T-cell (primary cell): ENCODE results near the gene GIT2. TPM values are rescaled to one million over a fixed set of nuclear protein-coding genes. Genes with fewer than 3 reads are reported as not detected.
"Not testable (repeated sequence)": the region's sequence is repeated elsewhere in the genome, so short reads cannot be mapped to it uniquely, and the experiment has no call there.

Experiments used
- ATAC-seq, 4 experiments: fragments of 200-7000 bp in 3 of 4; fragments of 150-1000 bp in 1 of 4; cut with Tn5 transposase; replicated peaks in 1 of 4; 1 replicate in 3 of 4; 2 replicates in 1 of 4; pipeline ENCODE4 v1.10.0; 2021; ENCODE audit warnings: moderate library complexity in 3 of 4, mild to moderate bottlenecking in 2 of 4, moderate number of reproducible peaks in 1 of 4
- CTCF ChIA-PET, 2 donors: fragments of 300-600 bp; sonication (Branson Sonifier 250); formaldehyde crosslinking; loops; one replicate each; lab custom pipeline; 2022; ENCODE audit warnings: antibody characterized with exemption in 2 of 2; lab: Charles Lee
- POLR2A ChIA-PET, 2 donors: fragments of 300-600 bp; sonication (Branson Sonifier 250); formaldehyde crosslinking; loops; one replicate each; lab custom pipeline; 2022; ENCODE audit warnings: antibody characterized with exemption in 2 of 2; lab: Charles Lee
- DNase-seq, 35 experiments: peaks; one replicate each; pipeline versions ENCODE4 v3.0.0 to v3.0.0-alpha.2; 2013 to 2023
- H3K27ac ChIP-seq: one replicate; pipeline ENCODE4 v1.5.1; 2013; ENCODE audit warnings: low read length
- H3K27me3 ChIP-seq, 2 experiments: replicated peaks in 1 of 2; 1 replicate in 1 of 2; 2 replicates in 1 of 2; pipeline versions ENCODE4 v1.6.1 to v1.7.0; 2013; ENCODE audit warnings: low read length in 1 of 2, mixed read lengths in 1 of 2; ENCODE audit not compliant: control insufficient read depth in 2 of 2, insufficient read depth in 2 of 2; ENCODE audit errors: extremely low read depth in 1 of 2
- H3K36me3 ChIP-seq, 2 donors: 1 replicate in 1 of 2; 2 replicates in 1 of 2; pipeline versions ENCODE4 v1.6.1 to v1.7.0; 2013; ENCODE audit warnings: low read length in 1 of 2; ENCODE audit not compliant: control insufficient read depth in 2 of 2, insufficient read depth in 1 of 2; ENCODE audit errors: extremely low read depth in 1 of 2
- H3K4me1 ChIP-seq, 2 experiments: 1 replicate in 1 of 2; 2 replicates in 1 of 2; pipeline versions ENCODE4 v1.6.1 to v1.7.0; 2013; ENCODE audit warnings: low read length in 2 of 2, mixed read lengths in 1 of 2; ENCODE audit not compliant: insufficient read depth in 2 of 2, control insufficient read depth in 1 of 2; ENCODE audit errors: extremely low read depth in 1 of 2
- H3K4me3 ChIP-seq, 2 donors: 1 replicate in 1 of 2; 2 replicates in 1 of 2; pipeline versions ENCODE4 v1.5.1 to v1.7.0; 2013; ENCODE audit warnings: mild to moderate bottlenecking in 2 of 2, low read length in 1 of 2, moderate library complexity in 1 of 2; ENCODE audit not compliant: control insufficient read depth in 1 of 2; ENCODE audit errors: extremely low read depth in 1 of 2
- H3K9me3 ChIP-seq: 2 replicates; pipeline ENCODE4 v1.7.0; 2013
- H3K27ac Mint-ChIP-seq, 2 donors: one replicate each; pipeline ENCODE4 v1.8.0; 2020 to 2021; ENCODE audit warnings: mild to moderate bottlenecking in 2 of 2, mixed read lengths in 2 of 2
- H3K27me3 Mint-ChIP-seq, 2 donors: one replicate each; pipeline ENCODE4 v1.8.0; 2021 to 2022; ENCODE audit warnings: mixed read lengths in 2 of 2
- H3K36me3 Mint-ChIP-seq: one replicate; pipeline ENCODE4 v1.8.0; 2021; ENCODE audit warnings: mixed read lengths
- H3K4me1 Mint-ChIP-seq, 3 donors: one replicate each; pipeline ENCODE4 v1.8.0; 2020 to 2022; ENCODE audit warnings: mixed read lengths in 3 of 3, mild to moderate bottlenecking in 1 of 3
- H3K4me3 Mint-ChIP-seq, 3 donors: one replicate each; pipeline ENCODE4 v1.8.0; 2020 to 2022; ENCODE audit warnings: mild to moderate bottlenecking in 3 of 3, mixed read lengths in 3 of 3, moderate library complexity in 3 of 3
- H3K9me3 Mint-ChIP-seq, 3 donors: one replicate each; pipeline ENCODE4 v1.8.0; 2020 to 2022; ENCODE audit warnings: mixed read lengths in 3 of 3
- WGBS: methylation state at CpG from one replicate; pipeline ENCODE4 v1.1.5; 2013; ENCODE audit warnings: missing lambda C conversion rate; ENCODE audit not compliant: insufficient coverage; 5-methylcytosine and 5-hydroxymethylcytosine counted together
- total RNA-seq, 35 experiments: library from RNA in 6 of 35; stranded (reverse) in 6 of 35; fragments of 120-200 nt in 1 of 35; gene quantifications; one replicate each; pipeline versions ENCODE4 v1.2.1 to v1.2.4 and lab custom pipeline; 2013 to 2026

The GIT2 gene
- total RNA-seq, 5 donors from 2014 or later (not counting 1 experiment from before 2014, with no cell fraction given), result 96.7 to 132 (median 108) TPM

- POLR2A ChIA-PET, H3K4me3 ChIP-seq, DNase-seq, H3K9me3 ChIP-seq, H3K27me3 Mint-ChIP-seq, CTCF ChIA-PET, H3K4me3 Mint-ChIP-seq, ATAC-seq, H3K9me3 Mint-ChIP-seq, H3K27me3 ChIP-seq: not testable (repeated sequence)
- Histone ChIP-seq H3K36me3 (peaks cover 2 to 20% of the 10 kb centered on the region in 2 donors), H3K27ac (peak overlapping the region; percentile 18), H3K4me1 (peaks cover 0 to 34% of the 10 kb centered on the region in 2 experiments)
- H3K36me3 Mint-ChIP-seq, result peaks cover 26% of the 10 kb centered on the region
- peaks cover 77 to 85% (median 79%) of the 10 kb centered on the region in 3 donors for H3K4me1 Mint-ChIP-seq
- 59% methylated on average over 3 of the region's 15 CpGs for WGBS
- H3K27ac Mint-ChIP-seq, result peak overlapping the region in 1 of 2 donors; percentile 57
Observed at GRCh38 chr12:110008681-110009398, 12.7 kb upstream of the GIT2 start.

- CTCF ChIA-PET, result no interaction called here
- no peak overlapping the region for H3K27ac ChIP-seq
- Mint-ChIP-seq H3K4me1 (peaks cover 86 to 91% (median 87%) of the 10 kb centered on the region in 3 donors), H3K27ac (peak overlapping the region; percentile 39 to 51), H3K36me3 (peaks cover 24% of the 10 kb centered on the region), H3K4me3 (no peak overlapping the region), H3K27me3 (no peaks in the 10 kb centered on the region), H3K9me3 (no peaks in the 10 kb centered on the region)
- POLR2A ChIA-PET, result no interaction called here
- H3K36me3 ChIP-seq, result peaks cover 2 to 11% of the 10 kb centered on the region in 2 donors
- H3K4me3 ChIP-seq, result no peak overlapping the region
- ATAC-seq (no peak), DNase-seq (no peak)
- no peaks in the 10 kb centered on the region for H3K27me3 ChIP-seq
- peaks cover 0 to 44% of the 10 kb centered on the region in 2 experiments for H3K4me1 ChIP-seq
- H3K9me3 ChIP-seq, result no peaks in the 10 kb centered on the region
Observed at GRCh38 chr12:110007881-110008280, 11.7 kb upstream of the GIT2 start.

GRCh38 chr12:110006115-110006514 is 9.9 kb upstream of the GIT2 start:
- Mint-ChIP-seq H3K4me1 (peaks cover 78 to 91% (median 84%) of the 10 kb centered on the region in 3 donors), H3K27ac (peak overlapping the region; percentile 82 to 90), H3K9me3 (no peaks in the 10 kb centered on the region), H3K4me3 (no peak overlapping the region), H3K36me3 (peaks cover 15% of the 10 kb centered on the region), H3K27me3 (no peaks in the 10 kb centered on the region)
- Histone ChIP-seq H3K4me3 (no peak overlapping the region), H3K9me3 (no peaks in the 10 kb centered on the region), H3K27me3 (no peaks in the 10 kb centered on the region), H3K4me1 (peaks cover 0 to 53% of the 10 kb centered on the region in 2 experiments), H3K27ac (no peak overlapping the region), H3K36me3 (peaks cover 2 to 3% of the 10 kb centered on the region in 2 donors)
- ATAC-seq (no peak), DNase-seq (no peak)
- CTCF ChIA-PET, result interaction anchor here in 1 of 2 donors (0.7 kb wide), 1 partner anchor 772 kb away, joined by 4 read pairs; no protein-coding TSS in a partner anchor
- POLR2A ChIA-PET, result no interaction called here
- no CpG with 5 or more reads among the region's 4 CpGs for WGBS

GRCh38 chr12:110005319-110005973 is 9.3 kb upstream of the GIT2 start:
- Mint-ChIP-seq H3K27ac (peak overlapping the region; percentile 82 to 90), H3K36me3 (peaks cover 15% of the 10 kb centered on the region), H3K4me3 (peak overlapping the region; percentile 38 to 64 (median 59)), H3K9me3 (no peaks in the 10 kb centered on the region), H3K27me3 (no peaks in the 10 kb centered on the region), H3K4me1 (peaks cover 78 to 90% (median 84%) of the 10 kb centered on the region in 3 donors)
- peak overlapping the region; percentile 58 for H3K27ac ChIP-seq
- ChIA-PET POLR2A (no interaction called here), CTCF (interaction anchor here in 1 of 2 donors (0.5 to 0.6 kb wide), 2 partner anchors 10 to 18 kb away, joined by 3 read pairs; no protein-coding TSS in a partner anchor)
- ATAC-seq (peak; percentile 57 to 65 (median 61)), DNase-seq (peak in 2 of 35 experiments; percentile 3 to 30)
- H3K9me3 ChIP-seq, result no peaks in the 10 kb centered on the region
- peak overlapping the region in 1 of 2 donors; percentile 5 for H3K4me3 ChIP-seq
- WGBS, result 35% methylated on average over 4 of the region's 7 CpGs
- H3K36me3 ChIP-seq, result peaks cover 0 to 2% of the 10 kb centered on the region in 2 donors
- H3K27me3 ChIP-seq, result no peaks in the 10 kb centered on the region
- H3K4me1 ChIP-seq, result peaks cover 0 to 53% of the 10 kb centered on the region in 2 experiments

- H3K4me1 Mint-ChIP-seq, result peaks cover 77 to 89% (median 81%) of the 10 kb centered on the region in 3 donors
- peak overlapping the region; percentile 87 to 90 for H3K27ac Mint-ChIP-seq
- H3K27me3 ChIP-seq, result no peaks in the 10 kb centered on the region
- H3K27me3 Mint-ChIP-seq, result no peaks in the 10 kb centered on the region
- no peaks in the 10 kb centered on the region for H3K9me3 ChIP-seq
- peaks cover 0 to 2% of the 10 kb centered on the region in 2 donors for H3K36me3 ChIP-seq
- no peak overlapping the region for H3K4me3 ChIP-seq
- ChIA-PET POLR2A (interaction anchor here (0.6 to 0.7 kb wide), 3 partner anchors 8 to 471 kb away, joined by 3 to 5 read pairs (median 4); no protein-coding TSS in a partner anchor), CTCF (interaction anchor here in 1 of 2 donors (0.5 to 0.6 kb wide), 5 partner anchors 11 to 559 kb away, joined by 3 to 4 read pairs (median 3); no protein-coding TSS in a partner anchor)
- H3K9me3 Mint-ChIP-seq, result no peaks in the 10 kb centered on the region
- H3K4me3 Mint-ChIP-seq, result peak overlapping the region; percentile 15 to 43 (median 28)
- DNase-seq (peak in 1 of 35 experiments; percentile 41), ATAC-seq (peak; percentile 36 to 81 (median 47))
- H3K27ac ChIP-seq, result peak overlapping the region; percentile 58
- no CpG with 5 or more reads among the region's 4 CpGs for WGBS
- H3K36me3 Mint-ChIP-seq, result peaks cover 15% of the 10 kb centered on the region
- peaks cover 3 to 58% of the 10 kb centered on the region in 2 experiments for H3K4me1 ChIP-seq
Observed at GRCh38 chr12:110004598-110004997, 8.4 kb upstream of the GIT2 start.
